ENCODE data around the gene AFF3.

DNA sequence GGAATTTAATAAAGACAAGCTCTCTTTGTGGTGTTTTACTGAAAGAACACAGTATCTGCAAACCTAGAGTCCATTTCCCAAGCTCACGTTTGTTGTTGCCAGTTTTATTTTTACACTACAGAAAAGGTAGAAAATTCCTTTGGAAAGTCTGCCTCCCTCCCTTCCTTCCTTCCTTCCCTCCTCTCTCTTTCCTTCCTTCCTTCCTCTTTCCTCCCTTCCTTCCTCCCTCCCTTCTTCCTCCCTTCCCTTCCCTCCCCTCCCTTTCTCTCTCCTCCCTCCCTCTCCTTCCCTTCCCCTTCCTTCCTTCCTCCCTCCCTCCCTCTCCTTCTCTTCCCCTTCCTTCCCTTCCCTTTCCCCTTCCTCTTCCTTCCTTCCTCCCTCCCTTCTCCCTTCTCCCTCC lies 516.2 kb downstream of the AFF3 start:
- TF ChIP-seq JUND (IDR thresholded peaks at IDR 0.05; ENCODE audit: low read length) = no peak
- TF ChIP-seq, protein P1, sequence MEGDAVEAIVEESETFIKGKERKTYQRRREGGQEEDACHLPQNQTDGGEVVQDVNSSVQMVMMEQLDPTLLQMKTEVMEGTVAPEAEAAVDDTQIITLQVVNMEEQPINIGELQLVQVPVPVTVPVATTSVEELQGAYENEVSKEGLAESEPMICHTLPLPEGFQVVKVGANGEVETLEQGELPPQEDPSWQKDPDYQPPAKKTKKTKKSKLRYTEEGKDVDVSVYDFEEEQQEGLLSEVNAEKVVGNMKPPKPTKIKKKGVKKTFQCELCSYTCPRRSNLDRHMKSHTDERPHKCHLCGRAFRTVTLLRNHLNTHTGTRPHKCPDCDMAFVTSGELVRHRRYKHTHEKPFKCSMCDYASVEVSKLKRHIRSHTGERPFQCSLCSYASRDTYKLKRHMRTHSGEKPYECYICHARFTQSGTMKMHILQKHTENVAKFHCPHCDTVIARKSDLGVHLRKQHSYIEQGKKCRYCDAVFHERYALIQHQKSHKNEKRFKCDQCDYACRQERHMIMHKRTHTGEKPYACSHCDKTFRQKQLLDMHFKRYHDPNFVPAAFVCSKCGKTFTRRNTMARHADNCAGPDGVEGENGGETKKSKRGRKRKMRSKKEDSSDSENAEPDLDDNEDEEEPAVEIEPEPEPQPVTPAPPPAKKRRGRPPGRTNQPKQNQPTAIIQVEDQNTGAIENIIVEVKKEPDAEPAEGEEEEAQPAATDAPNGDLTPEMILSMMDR (IDR thresholded peaks at IDR 0.05; ENCODE audit: control extremely low read depth in 1 of 3, insufficient read depth in 1 of 3, low read depth in 1 of 3, low read length in 3 of 3) = no peak
- TF ChIP-seq BACH1 (IDR thresholded peaks at IDR 0.05; ENCODE audit: low read length) = no peak
- TF ChIP-seq POLR2A (IDR thresholded peaks at IDR 0.05; ENCODE audit: control extremely low read depth in 1 of 2, low read depth in 2 of 2, low read length in 2 of 2) = no peak
- no peak for TF ChIP-seq EGR1 (IDR thresholded peaks at IDR 0.05; ENCODE audit: borderline replicate concordance, low read depth, low read length)
- no peak for TF ChIP-seq TBP (IDR thresholded peaks at IDR 0.05; ENCODE audit: low read depth, low read length)
- no peak for TF ChIP-seq SP2 (IDR thresholded peaks at IDR 0.05; ENCODE audit: low read length)
